HS-5 (cell line): ENCODE results near the gene GSS.

Source experiments
- DNase-seq: peaks from one replicate; pipeline ENCODE4 v3.0.0-alpha.2; 2012; ENCODE audit warnings: low read depth

GSS gene

GRCh38 chr20:34946661-34947060, 8.9 kb downstream of the GSS start:
- DNase-seq = no peak

DNA sequence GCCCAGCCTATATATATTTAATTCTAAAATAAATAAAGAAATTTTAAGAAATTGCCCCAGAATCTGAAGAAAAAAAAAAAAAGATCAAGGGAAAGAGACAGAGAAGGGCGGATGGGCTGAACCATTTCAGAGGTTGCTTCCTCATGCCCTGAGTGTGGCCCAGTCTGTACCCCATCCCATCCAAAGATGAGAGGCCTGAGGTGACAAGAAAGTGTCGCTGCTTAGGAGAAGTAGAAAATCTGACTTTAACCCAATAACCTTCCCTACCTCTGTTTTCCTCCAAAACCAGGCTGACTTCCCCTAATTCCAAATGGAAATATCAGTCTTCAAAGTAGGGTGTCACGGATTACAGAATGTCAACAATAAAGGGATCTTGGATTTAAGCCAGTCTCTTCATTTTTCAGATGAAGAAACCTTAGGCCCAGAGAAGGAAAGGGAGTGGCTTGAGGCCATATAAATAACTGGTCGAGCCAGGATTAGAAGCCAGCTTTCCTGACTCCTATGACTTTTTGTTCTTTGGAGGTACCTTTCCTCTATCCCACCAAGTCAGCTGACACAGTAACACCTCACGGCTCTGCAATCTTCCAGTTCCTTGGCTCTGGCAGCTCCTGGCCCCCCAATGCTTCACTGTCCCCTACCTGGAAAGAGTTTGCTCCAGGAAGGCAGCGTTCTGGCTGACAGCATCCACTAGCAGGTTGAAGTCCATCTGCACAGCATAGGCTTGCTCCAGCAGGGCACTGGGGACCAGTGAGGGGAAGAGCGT, 10.1 kb downstream of the GSS start:
- no peak for DNase-seq

DNA sequence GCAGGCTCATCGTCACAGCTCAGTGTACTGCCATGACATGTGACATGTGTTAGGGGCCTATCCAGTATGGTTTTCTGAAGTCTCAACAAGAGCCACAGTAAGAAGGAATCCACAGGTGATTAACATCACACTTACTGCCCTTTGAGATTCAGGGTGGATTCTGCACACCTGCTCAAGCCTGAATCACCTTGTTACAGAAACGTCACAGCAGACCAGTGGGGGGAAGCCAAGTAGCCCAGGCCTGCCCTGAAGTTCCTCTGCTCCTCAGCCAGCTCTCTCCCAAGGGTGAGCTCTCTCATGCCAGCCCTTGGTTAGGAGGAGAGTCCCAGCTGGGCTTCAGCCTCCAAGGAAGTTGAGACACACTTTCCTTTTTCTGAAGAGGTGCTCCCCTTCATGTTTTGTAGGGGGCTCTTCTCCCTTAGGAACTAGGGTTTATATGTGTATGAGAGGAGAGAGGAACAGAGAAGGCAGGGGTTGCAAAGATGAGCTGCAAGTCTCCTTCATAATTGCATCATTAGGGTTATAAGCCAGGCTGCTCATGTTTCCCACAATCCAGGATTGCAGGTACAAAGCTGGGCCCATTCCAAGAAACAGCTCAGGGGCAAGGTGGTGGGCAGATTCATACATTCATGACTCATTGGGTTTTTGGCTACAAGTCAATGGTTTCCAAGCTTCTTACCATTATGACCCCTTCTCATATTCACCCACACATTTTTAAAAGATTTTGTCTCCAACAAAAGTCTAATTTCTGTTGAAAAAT, 11.6 kb downstream of the GSS start:
- no peak for DNase-seq

- DNase-seq = no peak
Measured at GRCh38 chr20:34942301-34942700, 13.3 kb downstream of the GSS start.

DNA sequence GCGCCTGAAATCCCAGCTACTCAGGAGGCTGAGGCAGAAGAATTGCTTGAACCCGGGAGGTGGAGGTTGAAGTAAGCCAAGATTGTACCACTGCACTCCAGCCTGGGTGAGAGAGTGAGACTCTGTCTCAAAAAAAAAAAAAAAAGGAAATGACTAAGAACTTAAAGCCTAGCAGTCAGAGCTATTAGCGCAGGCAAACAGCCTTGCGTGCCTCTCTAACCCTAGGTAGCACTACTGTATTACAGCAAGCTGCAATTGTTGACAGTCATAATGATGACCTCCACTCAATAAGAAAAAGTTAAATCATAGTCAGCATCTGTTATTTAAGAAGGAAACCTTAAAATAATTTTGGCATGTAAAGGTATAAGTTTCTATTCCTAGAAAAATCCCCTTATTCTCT, 14.4 kb downstream of the GSS start:
- no peak for DNase-seq

GRCh38 chr20:34940081-34940481, 15.5 kb downstream of the GSS start:
- DNase-seq = no peak

DNA sequence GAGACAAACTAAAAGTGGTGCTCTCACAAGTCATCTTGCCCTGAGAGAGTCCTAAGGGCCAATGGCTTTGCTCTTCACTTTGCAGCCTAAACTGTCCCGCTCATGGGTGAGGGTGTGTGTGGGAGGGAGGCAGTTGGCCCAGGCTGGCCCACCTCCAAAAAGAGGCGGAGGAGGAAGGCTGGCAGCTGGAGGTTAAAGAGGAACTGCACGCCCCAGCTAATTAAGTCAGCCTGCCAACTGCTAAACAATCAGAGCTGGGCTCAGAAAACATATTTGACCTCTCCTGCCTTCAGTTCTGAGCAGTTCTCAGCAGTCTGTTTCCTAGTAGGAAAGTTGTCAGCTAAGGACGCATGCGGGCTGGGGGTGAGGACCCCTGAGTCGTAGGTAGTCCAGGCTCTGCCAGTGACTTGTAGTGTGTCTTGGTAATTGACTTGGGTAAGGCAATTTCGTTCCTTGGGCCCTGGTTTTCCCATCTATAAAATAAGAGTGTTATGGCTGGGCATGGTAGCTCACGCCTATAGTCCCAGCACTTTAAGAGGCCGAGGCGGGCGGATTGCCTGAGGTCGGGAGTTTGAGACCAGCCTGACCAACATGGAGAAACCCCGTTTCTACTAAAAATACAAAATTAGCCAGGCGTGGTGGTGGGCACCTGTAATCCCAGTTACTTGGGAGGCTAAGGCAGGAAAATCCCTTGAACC, 17.0 kb downstream of the GSS start:
- no peak for DNase-seq

- no peak for DNase-seq
Measured at GRCh38 chr20:34931771-34932170, 23.8 kb downstream of the GSS start.

- DNase-seq = no peak
Measured at GRCh38 chr20:34928411-34928810, 27.2 kb downstream of the GSS start.

GRCh38 chr20:34927736-34928135, 27.9 kb downstream of the GSS start:
- no peak for DNase-seq

GRCh38 chr20:34926581-34926980, 29.0 kb downstream of the GSS start:
- no peak for DNase-seq

DNA sequence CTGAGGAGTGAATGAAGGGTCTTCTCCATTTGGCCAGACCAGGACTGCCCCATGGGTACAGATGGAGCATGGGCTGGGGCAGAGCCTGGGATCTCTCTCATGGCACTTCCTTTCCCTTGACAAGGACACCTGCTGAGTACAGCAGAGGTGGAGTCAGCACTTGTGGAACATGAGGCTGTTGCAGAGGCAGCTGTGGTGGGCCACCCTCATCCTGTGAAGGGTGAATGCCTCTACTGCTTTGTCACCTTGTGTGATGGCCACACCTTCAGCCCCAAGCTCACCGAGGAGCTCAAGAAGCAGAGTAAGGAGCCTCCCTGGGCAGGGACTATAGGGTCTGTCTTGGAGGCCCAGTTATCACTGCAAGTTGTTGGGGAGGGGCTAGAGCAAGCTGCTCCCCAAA, 29.6 kb downstream of the GSS start:
- no peak for DNase-seq

- DNase-seq = no peak
Measured at GRCh38 chr20:34925341-34925740, 30.3 kb downstream of the GSS start.

GRCh38 chr20:34923414-34923813, 32.2 kb downstream of the GSS start:
- no peak for DNase-seq

- DNase-seq = peak; percentile 78
Measured at GRCh38 chr20:34922654-34923381, 32.8 kb downstream of the GSS start.

- no peak for DNase-seq
Measured at GRCh38 chr20:34921436-34921835, 34.2 kb downstream of the GSS start.

- DNase-seq = no peak
Measured at GRCh38 chr20:34920055-34920454, 35.6 kb downstream of the GSS start.

- no peak for DNase-seq
Measured at GRCh38 chr20:34916774-34917354, 38.7 kb downstream of the GSS start.

DNA sequence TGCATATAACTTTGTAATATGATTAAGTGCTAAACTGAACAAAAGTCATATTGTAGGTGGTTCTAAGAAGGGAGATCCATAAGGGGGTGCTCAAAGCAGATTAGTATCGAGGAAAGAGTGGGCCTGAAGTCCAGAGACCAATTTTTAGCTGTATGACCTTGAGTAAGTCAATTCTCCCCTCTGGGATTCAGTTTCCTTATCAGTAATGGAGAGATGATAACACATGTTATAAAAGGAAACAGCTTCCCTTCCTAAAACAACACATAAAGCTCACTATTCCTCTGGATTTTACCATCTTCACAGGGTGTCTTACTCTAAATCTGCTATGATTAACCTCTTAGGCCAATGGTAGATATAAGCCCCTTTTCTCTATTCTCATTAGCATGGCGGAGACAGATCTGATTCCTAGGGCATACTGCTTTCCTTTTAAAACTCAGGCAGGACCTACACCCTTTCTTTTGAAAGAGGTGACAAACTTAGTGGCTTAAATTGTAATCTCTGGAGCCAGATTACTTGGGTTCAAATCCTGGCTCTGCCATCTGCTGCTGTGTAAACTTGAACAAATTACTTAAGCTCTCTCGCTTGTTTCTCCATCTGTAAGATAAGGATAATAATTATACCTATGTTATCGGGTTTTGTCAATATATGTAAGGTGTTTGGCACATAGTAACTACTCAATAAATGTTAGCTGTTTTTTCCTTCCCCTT, 39.7 kb downstream of the GSS start:
- DNase-seq = no peak

DNA sequence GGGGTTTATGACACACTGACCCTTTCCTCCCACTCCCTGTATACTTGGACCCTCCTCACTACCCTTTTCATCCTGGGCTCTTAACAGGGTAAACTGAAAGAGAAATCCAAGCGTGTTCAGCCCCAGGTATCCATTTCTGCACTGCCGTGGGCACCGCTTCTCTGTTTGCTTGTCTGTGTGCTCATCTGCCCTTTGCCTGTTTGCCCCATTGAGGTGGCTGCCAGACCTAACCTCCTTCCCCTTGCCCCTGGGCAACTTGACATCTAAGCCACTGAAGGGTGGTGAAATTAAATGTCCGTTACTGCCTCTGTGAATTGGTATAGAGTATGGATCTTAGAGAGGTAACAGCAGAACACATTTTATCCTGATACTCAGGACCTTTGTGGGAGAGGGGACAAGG, 40.5 kb downstream of the GSS start:
- DNase-seq = no peak
